HG02642 (cell line): Measurements from ENCODE around the gene EPSTI1.
"Not testable (repeated sequence)": the region's sequence is repeated elsewhere in the genome, so short reads cannot be mapped to it uniquely, and the experiment has no call there.

Source experiments
- ATAC-seq: cut with Tn5 transposase; IDR thresholded peaks from one replicate; pipeline ENCODE4 v1.9.1; 2021; ENCODE audit warnings: mild to moderate bottlenecking; ENCODE audit not compliant: unreplicated experiment, poor library complexity

Gene EPSTI1

GRCh38 chr13:43006893-43007631 is 15.0 kb upstream of the EPSTI1 start:
- no peak for ATAC-seq

- ATAC-seq: no peak
Observed at GRCh38 chr13:43005460-43006236, 13.6 kb upstream of the EPSTI1 start.

- ATAC-seq: no peak
Observed at GRCh38 chr13:43003729-43004128, 11.7 kb upstream of the EPSTI1 start.

GRCh38 chr13:43003010-43003409 is 11.0 kb upstream of the EPSTI1 start:
- ATAC-seq: no peak

GRCh38 chr13:43002021-43002420 is 10.0 kb upstream of the EPSTI1 start:
- no peak for ATAC-seq

GRCh38 chr13:43000676-43001075 is 8.6 kb upstream of the EPSTI1 start:
- ATAC-seq: no peak

GRCh38 chr13:42999491-42999890 is 7.5 kb upstream of the EPSTI1 start:
- no peak for ATAC-seq

GRCh38 chr13:42997381-42997780 is 5.3 kb upstream of the EPSTI1 start:
- peak; percentile 59 for ATAC-seq

GRCh38 chr13:42996584-42996983 is 4.5 kb upstream of the EPSTI1 start:
- no peak for ATAC-seq

GRCh38 chr13:42994878-42995277 is 2.8 kb upstream of the EPSTI1 start:
- no peak for ATAC-seq

GRCh38 chr13:42992764-42993122 is 702 bp upstream of the EPSTI1 start:
- ATAC-seq: peak; percentile 8

GRCh38 chr13:42991233-42991897 is 676 bp downstream of the EPSTI1 start:
- ATAC-seq: not testable (repeated sequence)

- no peak for ATAC-seq
Observed at GRCh38 chr13:42990291-42991232, 1.5 kb downstream of the EPSTI1 start.

- ATAC-seq: no peak
Observed at GRCh38 chr13:42986176-42986574, 5.9 kb downstream of the EPSTI1 start.

- no peak for ATAC-seq
Observed at GRCh38 chr13:42985312-42986175, 6.5 kb downstream of the EPSTI1 start.

- ATAC-seq: peak; percentile 59
Observed at GRCh38 chr13:42984691-42985090, 7.3 kb downstream of the EPSTI1 start.

GRCh38 chr13:42984026-42984425 is 8.0 kb downstream of the EPSTI1 start:
- no peak for ATAC-seq

GRCh38 chr13:42981853-42982252 is 10.2 kb downstream of the EPSTI1 start:
- ATAC-seq: no peak

GRCh38 chr13:42981317-42981716 is 10.7 kb downstream of the EPSTI1 start:
- ATAC-seq: no peak
